Keratinocyte (primary cell): ENCODE measurements around the gene OSBPL1A. TPM values are rescaled to one million over a fixed set of nuclear protein-coding genes. Genes with fewer than 3 reads are reported as not detected.

Experiments
- DNase-seq: peaks from one replicate; pipeline ENCODE4 v3.0.0-alpha.2; 2011; ENCODE audit warnings: low read depth, missing footprints, low spot score
- FAIRE-seq: peaks from 2 replicates; lab custom pipeline; 2011; peaks lifted over from hg19 to GRCh38; lab: Jason Lieb, UNC
- H2AFZ ChIP-seq: 2 replicates; pipeline ENCODE4 v1.6.0; 2012; ENCODE audit warnings: low read length, control low read depth, inconsistent platforms; ENCODE audit not compliant: control insufficient read depth
- H3K27ac ChIP-seq: 2 replicates; pipeline ENCODE4 v1.5.1; 2011; ENCODE audit warnings: low read length; ENCODE audit not compliant: control insufficient read depth, insufficient read depth
- H3K27me3 ChIP-seq: 3 replicates; pipeline ENCODE4 v1.6.0; 2011; ENCODE audit warnings: low read length; ENCODE audit not compliant: control insufficient read depth, insufficient read depth; ENCODE audit errors: extremely low read depth
- H3K36me3 ChIP-seq, 2 experiments: 2 replicates in 1 of 2; 3 replicates in 1 of 2; pipeline ENCODE4 v1.5.1; 2011; ENCODE audit warnings: low read length in 2 of 2, mild to moderate bottlenecking in 1 of 2; ENCODE audit not compliant: control insufficient read depth in 2 of 2, insufficient read depth in 2 of 2; ENCODE audit errors: extremely low read depth in 1 of 2
- H3K4me1 ChIP-seq: 3 replicates; pipeline ENCODE4 v1.5.1; 2011; ENCODE audit warnings: low read length; ENCODE audit not compliant: control insufficient read depth, insufficient read depth; ENCODE audit errors: extremely low read depth
- H3K4me2 ChIP-seq: 3 replicates; pipeline ENCODE4 v1.6.0; 2011; ENCODE audit warnings: low read depth, low read length; ENCODE audit not compliant: control insufficient read depth, insufficient read depth; ENCODE audit errors: extremely low read depth
- H3K4me3 ChIP-seq, 3 experiments: fragments of 200-600 bp in 1 of 3; sonication (generic) in 1 of 3; 2 replicates in 2 of 3; 3 replicates in 1 of 3; pipeline ENCODE4 v1.5.1; 2011 to 2016; ENCODE audit warnings: low read length in 3 of 3, mild to moderate bottlenecking in 3 of 3, control low read depth in 2 of 3, inconsistent platforms in 1 of 3, low read depth in 1 of 3, mixed read lengths in 1 of 3, mixed run types in 1 of 3, moderate library complexity in 1 of 3; ENCODE audit not compliant: control insufficient read depth in 2 of 3, insufficient read depth in 2 of 3; ENCODE audit errors: extremely low read depth in 1 of 3
- H3K79me2 ChIP-seq: 2 replicates; pipeline ENCODE4 v1.6.0; 2012; ENCODE audit warnings: low read length; ENCODE audit not compliant: control insufficient read depth, insufficient read depth
- H3K9ac ChIP-seq: 3 replicates; pipeline ENCODE4 v1.6.0; 2011; ENCODE audit warnings: low read length; ENCODE audit not compliant: control insufficient read depth, insufficient read depth; ENCODE audit errors: extremely low read depth
- H3K9me1 ChIP-seq: 3 replicates; pipeline ENCODE4 v1.6.0; 2011; ENCODE audit warnings: low read length; ENCODE audit not compliant: control insufficient read depth, insufficient read depth; ENCODE audit errors: extremely low read depth
- H3K9me3 ChIP-seq: 2 replicates; pipeline ENCODE4 v1.5.1; 2012; ENCODE audit warnings: low read depth, low read length; ENCODE audit not compliant: control insufficient read depth
- H4K20me1 ChIP-seq: 3 replicates; pipeline ENCODE4 v1.6.0; 2011; ENCODE audit warnings: low read length; ENCODE audit not compliant: control insufficient read depth, insufficient read depth; ENCODE audit errors: extremely low read depth
- EZH2 ChIP-seq: IDR thresholded peaks from one replicate; pipeline ENCODE4 v1.6.1; 2012; ENCODE audit warnings: inconsistent platforms, mild to moderate bottlenecking, low read length, moderate library complexity
- dilution Hi-C: fragments of 300-500 bp; cut with MboI; formaldehyde crosslinking; loops from one replicate; pipeline ENCODE4 v1.7.0; 2020; ENCODE audit warnings: low sequenced_read_pairs; ENCODE audit not compliant: extremely low pct_ligation_motif_present
- polyA plus RNA-seq, 5 experiments: library from polyadenylated mRNA; depleted of rRNA in 3 of 5; stranded (reverse) in 3 of 5; stranded (forward) in 1 of 5; unstranded in 1 of 5; fragments of >200 nt; gene quantifications; 1 replicate in 1 of 5; 2 replicates in 3 of 5; 3 replicates in 1 of 5; pipeline versions ENCODE4 v1.2.1 to v1.2.3, GENCODE V29; 2011 to 2012; ENCODE audit warnings: missing spikeins in 2 of 5, low read depth in 1 of 5, low replicate concordance in 1 of 5
- TF ChIP-seq, protein P1 (sequence below), 3 experiments: IDR thresholded peaks in 1 of 3; conservative IDR thresholded peaks in 1 of 3; optimal IDR thresholded peaks in 1 of 3; 2 replicates in 2 of 3; 3 replicates in 1 of 3; pipeline versions ENCODE3 to v1.5.1; 2011; ENCODE audit warnings: low read length in 3 of 3, mild to moderate bottlenecking in 3 of 3, moderate library complexity in 2 of 3, control low read depth in 1 of 3, inconsistent platforms in 1 of 3; ENCODE audit not compliant: insufficient read depth in 2 of 3; ENCODE audit errors: extremely low read depth in 1 of 3

Gene OSBPL1A
- polyA plus RNA-seq, 1 donor (not counting 4 experiments of a cell fraction or from before 2014, with no cell fraction given) = 17.7 TPM

DNA sequence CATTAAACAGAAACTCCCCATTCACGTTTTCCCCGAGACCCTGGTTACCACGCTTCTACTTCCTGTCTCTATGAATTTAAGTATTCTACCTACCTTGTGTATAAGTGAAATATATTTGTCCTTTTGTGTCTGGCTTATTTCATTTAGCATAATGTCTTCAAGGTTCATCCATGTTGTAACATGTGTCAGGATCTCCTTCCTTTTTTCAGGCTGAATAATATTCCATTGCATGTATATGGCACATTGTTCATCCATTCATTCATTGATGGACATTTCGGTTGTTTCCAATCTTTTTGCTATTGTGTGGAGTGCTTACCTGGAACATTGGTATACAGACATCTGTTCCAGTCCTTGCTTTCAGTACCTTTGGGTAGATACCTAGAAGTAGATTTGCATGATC lies 276.9 kb downstream of the OSBPL1A start:
- Histone ChIP-seq H3K9ac (no peak overlapping the region), H3K4me1 (no peaks in the 10 kb centered on the region), H3K36me3 (peaks cover 11 to 14% of the 10 kb centered on the region in 2 experiments), H2AFZ (no peak overlapping the region), H3K4me3 (no peak overlapping the region), H3K27ac (no peak overlapping the region), H4K20me1 (no peaks in the 10 kb centered on the region), H3K27me3 (no peaks in the 10 kb centered on the region), H3K79me2 (no peaks in the 10 kb centered on the region), H3K9me1 (no peaks in the 10 kb centered on the region), H3K9me3 (no peaks in the 10 kb centered on the region), H3K4me2 (no peak overlapping the region)
- no peak for FAIRE-seq
- DNase-seq = no peak
- dilution Hi-C loops = no loop called here
- TF ChIP-seq, protein P1, sequence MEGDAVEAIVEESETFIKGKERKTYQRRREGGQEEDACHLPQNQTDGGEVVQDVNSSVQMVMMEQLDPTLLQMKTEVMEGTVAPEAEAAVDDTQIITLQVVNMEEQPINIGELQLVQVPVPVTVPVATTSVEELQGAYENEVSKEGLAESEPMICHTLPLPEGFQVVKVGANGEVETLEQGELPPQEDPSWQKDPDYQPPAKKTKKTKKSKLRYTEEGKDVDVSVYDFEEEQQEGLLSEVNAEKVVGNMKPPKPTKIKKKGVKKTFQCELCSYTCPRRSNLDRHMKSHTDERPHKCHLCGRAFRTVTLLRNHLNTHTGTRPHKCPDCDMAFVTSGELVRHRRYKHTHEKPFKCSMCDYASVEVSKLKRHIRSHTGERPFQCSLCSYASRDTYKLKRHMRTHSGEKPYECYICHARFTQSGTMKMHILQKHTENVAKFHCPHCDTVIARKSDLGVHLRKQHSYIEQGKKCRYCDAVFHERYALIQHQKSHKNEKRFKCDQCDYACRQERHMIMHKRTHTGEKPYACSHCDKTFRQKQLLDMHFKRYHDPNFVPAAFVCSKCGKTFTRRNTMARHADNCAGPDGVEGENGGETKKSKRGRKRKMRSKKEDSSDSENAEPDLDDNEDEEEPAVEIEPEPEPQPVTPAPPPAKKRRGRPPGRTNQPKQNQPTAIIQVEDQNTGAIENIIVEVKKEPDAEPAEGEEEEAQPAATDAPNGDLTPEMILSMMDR (optimal IDR thresholded peaks at IDR 0.05 in 1 of 3, IDR thresholded peaks at IDR 0.05 in 1 of 3, conservative IDR thresholded peaks at IDR 0.05 in 1 of 3; ENCODE audit: extremely low read depth in 1 of 3, insufficient read depth in 2 of 3, low read length in 3 of 3) = no peak
- no peak for TF ChIP-seq EZH2

DNA sequence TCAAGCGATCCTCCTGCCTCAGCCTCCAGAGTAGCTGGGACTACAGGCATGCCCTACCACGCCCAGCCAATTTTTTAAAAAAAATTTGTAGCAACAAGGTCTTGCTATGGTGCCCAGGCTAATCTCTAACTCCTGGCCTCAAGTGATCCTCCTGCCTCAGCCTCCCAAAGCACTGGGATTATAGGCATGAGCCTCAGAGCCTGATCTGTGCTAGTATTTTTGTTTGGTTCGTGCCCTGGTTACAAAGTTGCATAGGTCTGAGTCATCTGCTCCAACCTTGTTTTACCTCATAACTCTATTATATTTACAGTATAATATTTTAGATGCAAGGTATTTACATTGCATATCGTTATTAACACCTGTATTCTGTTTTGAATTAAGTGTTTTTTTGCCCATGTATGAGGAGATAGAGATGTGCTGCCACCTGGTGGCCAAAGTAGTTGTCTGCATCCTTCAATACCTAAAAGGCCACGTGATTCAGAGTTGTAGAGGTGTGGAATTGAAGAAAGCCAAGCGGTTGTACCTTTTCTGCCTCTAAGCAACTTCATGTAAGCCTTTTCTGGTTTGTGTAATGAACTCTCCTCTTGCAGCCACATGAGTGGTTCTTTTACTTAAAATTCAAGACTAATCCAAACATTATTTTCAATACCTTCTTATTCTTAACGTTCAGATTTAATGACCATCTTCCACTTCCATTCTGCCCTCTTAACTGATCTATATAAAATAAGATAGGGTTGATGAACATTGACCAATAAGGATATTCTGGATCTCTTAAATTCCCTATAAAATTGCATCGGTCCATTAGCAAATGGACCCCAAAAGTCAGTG lies 278.7 kb downstream of the OSBPL1A start:
- Histone ChIP-seq H3K27me3 (no peaks in the 10 kb centered on the region), H3K9me3 (no peaks in the 10 kb centered on the region), H2AFZ (no peak overlapping the region), H3K9me1 (no peaks in the 10 kb centered on the region), H3K27ac (no peak overlapping the region), H4K20me1 (no peaks in the 10 kb centered on the region), H3K79me2 (no peaks in the 10 kb centered on the region), H3K9ac (no peak overlapping the region), H3K4me1 (no peaks in the 10 kb centered on the region), H3K4me3 (no peak overlapping the region), H3K4me2 (no peak overlapping the region), H3K36me3 (peaks cover 7 to 9% of the 10 kb centered on the region in 2 experiments)
- TF ChIP-seq EZH2 = no peak
- TF ChIP-seq, protein P1 (optimal IDR thresholded peaks at IDR 0.05 in 1 of 3, IDR thresholded peaks at IDR 0.05 in 1 of 3, conservative IDR thresholded peaks at IDR 0.05 in 1 of 3; ENCODE audit: extremely low read depth in 1 of 3, insufficient read depth in 2 of 3, low read length in 3 of 3) = peak; percentile 68 to 69 (median 69)
- FAIRE-seq = peak; percentile 91
- dilution Hi-C loops = loop anchor here (10.0 kb wide), 1 partner anchor 154 kb away; no protein-coding TSS in a partner anchor
- peak; percentile 30 for DNase-seq
